SK-N-SH (cell line): ENCODE measurements around the gene MTRF1. TPM values are rescaled to one million over a fixed set of nuclear protein-coding genes. Genes with fewer than 3 reads are reported as not detected.

Experiments
- CTCF ChIA-PET: fragments of 300-600, 350-600 bp; formaldehyde crosslinking; extraction: SDS; loops from one replicate; lab custom pipeline; 2021; lab: Yijun Ruan, JAX
- POLR2A ChIA-PET: fragments of 350-600 bp; sonication (Branson Sonifier 250); formaldehyde crosslinking; extraction: SDS; loops from one replicate; lab custom pipeline; 2020; ENCODE audit warnings: antibody characterized with exemption, inconsistent platforms; lab: Yijun Ruan, JAX
- DNase-seq: peaks from one replicate; pipeline ENCODE4 v3.0.0; 2012
- H2AFZ ChIP-seq: fragments of 200-600 bp; sonication (generic); 2 replicates; pipeline ENCODE4 v1.8.1; 2016; ENCODE audit warnings: antibody characterized with exemption, mild to moderate bottlenecking, low read depth
- H3F3A ChIP-seq: fragments of 200-600 bp; sonication (generic); replicated peaks from 2 replicates; pipeline ENCODE3; 2016; ENCODE audit warnings: antibody characterized with exemption, mild to moderate bottlenecking; ENCODE audit not compliant: insufficient read depth
- H3K27ac ChIP-seq, 2 experiments: fragments of 200-500 bp in 1 of 2; fragments of 200-600 bp in 1 of 2; sonication (Bioruptor generic) in 1 of 2; sonication (generic), shearing (Covaris generic) in 1 of 2; 2 replicates each; pipeline versions ENCODE4 v1.5.1 to v1.6.1; 2014 to 2016; ENCODE audit warnings: low read depth in 2 of 2, inconsistent platforms in 1 of 2, low read length in 1 of 2, mild to moderate bottlenecking in 1 of 2, mixed read lengths in 1 of 2
- H3K27me3 ChIP-seq: fragments of 200-600 bp; sonication (generic), shearing (Covaris generic); 2 replicates; pipeline ENCODE4 v1.6.1; 2016; ENCODE audit warnings: mixed run types; ENCODE audit not compliant: insufficient read depth
- H3K36me3 ChIP-seq, 2 experiments: fragments of 200-500 bp in 1 of 2; fragments of 200-600 bp in 1 of 2; sonication (Bioruptor generic) in 1 of 2; sonication (generic) in 1 of 2; replicated peaks in 1 of 2; 2 replicates each; pipeline versions ENCODE3 to v1.5.1; 2014 to 2016; ENCODE audit warnings: low read length in 1 of 2, mild to moderate bottlenecking in 1 of 2; ENCODE audit not compliant: insufficient read depth in 2 of 2, control insufficient read depth in 1 of 2
- H3K4me1 ChIP-seq, 2 experiments: fragments of 200-500 bp in 1 of 2; fragments of 200-600 bp in 1 of 2; sonication (Bioruptor generic) in 1 of 2; sonication (generic), shearing (Covaris generic) in 1 of 2; 2 replicates each; pipeline versions ENCODE4 v1.5.1 to v1.6.1; 2014 to 2016; ENCODE audit warnings: low read depth in 1 of 2, low read length in 1 of 2, mixed run types in 1 of 2; ENCODE audit not compliant: insufficient read depth in 2 of 2, control insufficient read depth in 1 of 2
- H3K4me2 ChIP-seq: fragments of 200-600 bp; sonication (generic), shearing (Covaris generic); 2 replicates; pipeline ENCODE4 v1.6.1; 2017; ENCODE audit warnings: mixed run types
- H3K4me3 ChIP-seq, 2 experiments: fragments of 200-500 bp in 1 of 2; fragments of 200-600 bp in 1 of 2; sonication (Bioruptor generic) in 1 of 2; sonication (generic), shearing (Covaris generic) in 1 of 2; 2 replicates each; pipeline versions ENCODE4 v1.5.1 to v1.8.1; 2014 to 2016; ENCODE audit warnings: low read depth in 2 of 2, inconsistent platforms in 1 of 2, low read length in 1 of 2, mild to moderate bottlenecking in 1 of 2, mixed read lengths in 1 of 2, moderate library complexity in 1 of 2
- H3K79me2 ChIP-seq: fragments of 200-600 bp; sonication (generic); 2 replicates; pipeline ENCODE4 v1.8.1; 2017; ENCODE audit warnings: mild to moderate bottlenecking; ENCODE audit not compliant: insufficient read depth
- H3K9ac ChIP-seq: fragments of 200-600 bp; sonication (generic); 2 replicates; pipeline ENCODE4 v1.6.1; 2017; ENCODE audit warnings: mixed run types
- H3K9me2 ChIP-seq: fragments of 200-600 bp; sonication (generic); 2 replicates; pipeline ENCODE4 v1.6.1; 2017; ENCODE audit warnings: mixed run types
- H3K9me3 ChIP-seq: fragments of 200-600 bp; sonication (generic); 2 replicates; pipeline ENCODE4 v1.6.1; 2017; ENCODE audit warnings: mixed run types, mild to moderate bottlenecking, moderate library complexity
- H4K20me1 ChIP-seq: fragments of 200-600 bp; sonication (generic); 2 replicates; pipeline ENCODE4 v1.6.1; 2017; ENCODE audit warnings: mild to moderate bottlenecking, mixed run types; ENCODE audit not compliant: insufficient read depth
- EZH2phosphoT487 ChIP-seq: fragments of 200-600 bp; sonication (generic); IDR thresholded peaks from 2 replicates; pipeline ENCODE4 v1.6.1; 2017; ENCODE audit warnings: low read depth, mixed run types, mild to moderate bottlenecking, antibody characterized with exemption, moderate library complexity, borderline replicate concordance
- FOXJ3 ChIP-seq: sonication (generic); formaldehyde crosslinking; IDR thresholded peaks from 2 replicates; pipeline ENCODE4 v1.5.1; 2020; ENCODE audit warnings: mild to moderate bottlenecking, missing genetic modification reagents
- GABPA ChIP-seq: IDR thresholded peaks from 2 replicates; pipeline ENCODE4 v1.4.0; 2012; ENCODE audit warnings: low read depth, mild to moderate bottlenecking
- GATA2 ChIP-seq: sonication (generic); formaldehyde crosslinking; IDR thresholded peaks from 2 replicates; pipeline ENCODE4 v1.5.0; 2020; ENCODE audit warnings: mild to moderate bottlenecking, missing genetic modification reagents
- JUND ChIP-seq: IDR thresholded peaks from 2 replicates; pipeline ENCODE4 v1.4.0; 2012
- NFIC ChIP-seq: IDR thresholded peaks from 2 replicates; pipeline ENCODE4 v1.4.0; 2012; ENCODE audit warnings: borderline replicate concordance
- NRF1 ChIP-seq: IDR thresholded peaks from 2 replicates; pipeline ENCODE4 v1.6.1; 2012; ENCODE audit warnings: low read depth, mild to moderate bottlenecking, low read length
- RFX5 ChIP-seq: IDR thresholded peaks from 2 replicates; pipeline ENCODE4 v1.6.1; 2012; ENCODE audit warnings: mild to moderate bottlenecking, improper control_type of control experiment, low read length
- RXRA ChIP-seq: IDR thresholded peaks from 2 replicates; pipeline ENCODE4 v1.4.0; 2012; ENCODE audit warnings: low read depth, mild to moderate bottlenecking, borderline replicate concordance
- SIN3A ChIP-seq: IDR thresholded peaks from 2 replicates; pipeline ENCODE4 v1.6.1; 2012; ENCODE audit warnings: low read depth, mild to moderate bottlenecking, low read length, moderate library complexity, borderline replicate concordance
- TCF12 ChIP-seq: IDR thresholded peaks from 2 replicates; pipeline ENCODE4 v1.4.0; 2012
- USF1 ChIP-seq: IDR thresholded peaks from 2 replicates; pipeline ENCODE4 v1.4.0; 2012; ENCODE audit warnings: low read depth, borderline replicate concordance
- whole genome bisulfite sequencing: methylation state at CpG from one replicate; pipeline ENCODE4 v1.1.6; 2017; ENCODE audit warnings: low lambda C conversion rate; 5-methylcytosine and 5-hydroxymethylcytosine counted together
- polyA plus RNA-seq, 3 experiments: library from polyadenylated mRNA; depleted of rRNA; stranded (reverse); fragments of >200 nt; gene quantifications; 2 replicates each; pipeline ENCODE4 v1.2.3, GENCODE V29; 2012
- TF ChIP-seq, protein P1 (sequence below): fragments of 150-350 bp; IDR thresholded peaks from 2 replicates; pipeline ENCODE4 v1.6.1; 2017; ENCODE audit warnings: antibody characterized with exemption, low read length, low read depth, borderline replicate concordance
- TF ChIP-seq, protein P2 (sequence below): IDR thresholded peaks from 2 replicates; pipeline ENCODE4; 2012
- TF ChIP-seq, protein P3 (sequence below): fragments of 150-350 bp; IDR thresholded peaks from 2 replicates; pipeline ENCODE4 v1.6.1; 2016; ENCODE audit warnings: mild to moderate bottlenecking, low read depth, low read length

The MTRF1 gene
- polyA plus RNA-seq, 1 of the 3 experiments (the other 2 are of a cell fraction) = 9.2 TPM

GRCh38 chr13:41200126-41200525, 63.2 kb downstream of the MTRF1 start:
- WGBS = 80% methylated on average over 4 of the region's 4 CpGs
- Histone ChIP-seq H4K20me1 (no peaks in the 10 kb centered on the region), H3K79me2 (no peaks in the 10 kb centered on the region), H3K27ac (no peak overlapping the region), H3K4me1 (no peaks in the 10 kb centered on the region), H3K36me3 (no peaks in the 10 kb centered on the region), H3F3A (no peaks in the 10 kb centered on the region), H3K4me3 (no peak overlapping the region), H3K9ac (no peak overlapping the region), H3K4me2 (no peak overlapping the region), H2AFZ (no peak overlapping the region), H3K9me3 (no peaks in the 10 kb centered on the region), H3K27me3 (no peaks in the 10 kb centered on the region), H3K9me2 (no peaks in the 10 kb centered on the region)
- no peak for DNase-seq
- ChIA-PET CTCF (interaction anchor here (1.1 kb wide), 1 partner anchor 13 kb away, joined by 3 read pairs; no protein-coding TSS in a partner anchor), POLR2A (no interaction called here)
- TF ChIP-seq GABPA (no peak), NRF1 (no peak), NFIC (no peak), FOXJ3 (CRISPR knock-in tag) (no peak), USF1 (no peak), SIN3A (no peak), RFX5 (no peak), EZH2phosphoT487 (no peak), RXRA (no peak)
- TF ChIP-seq, protein P1, sequence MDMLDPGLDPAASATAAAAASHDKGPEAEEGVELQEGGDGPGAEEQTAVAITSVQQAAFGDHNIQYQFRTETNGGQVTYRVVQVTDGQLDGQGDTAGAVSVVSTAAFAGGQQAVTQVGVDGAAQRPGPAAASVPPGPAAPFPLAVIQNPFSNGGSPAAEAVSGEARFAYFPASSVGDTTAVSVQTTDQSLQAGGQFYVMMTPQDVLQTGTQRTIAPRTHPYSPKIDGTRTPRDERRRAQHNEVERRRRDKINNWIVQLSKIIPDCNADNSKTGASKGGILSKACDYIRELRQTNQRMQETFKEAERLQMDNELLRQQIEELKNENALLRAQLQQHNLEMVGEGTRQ = no peak
- TF ChIP-seq, protein P2, sequence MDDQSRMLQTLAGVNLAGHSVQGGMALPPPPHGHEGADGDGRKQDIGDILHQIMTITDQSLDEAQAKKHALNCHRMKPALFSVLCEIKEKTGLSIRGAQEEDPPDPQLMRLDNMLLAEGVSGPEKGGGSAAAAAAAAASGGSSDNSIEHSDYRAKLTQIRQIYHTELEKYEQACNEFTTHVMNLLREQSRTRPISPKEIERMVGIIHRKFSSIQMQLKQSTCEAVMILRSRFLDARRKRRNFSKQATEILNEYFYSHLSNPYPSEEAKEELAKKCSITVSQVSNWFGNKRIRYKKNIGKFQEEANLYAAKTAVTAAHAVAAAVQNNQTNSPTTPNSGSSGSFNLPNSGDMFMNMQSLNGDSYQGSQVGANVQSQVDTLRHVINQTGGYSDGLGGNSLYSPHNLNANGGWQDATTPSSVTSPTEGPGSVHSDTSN = no peak

DNA sequence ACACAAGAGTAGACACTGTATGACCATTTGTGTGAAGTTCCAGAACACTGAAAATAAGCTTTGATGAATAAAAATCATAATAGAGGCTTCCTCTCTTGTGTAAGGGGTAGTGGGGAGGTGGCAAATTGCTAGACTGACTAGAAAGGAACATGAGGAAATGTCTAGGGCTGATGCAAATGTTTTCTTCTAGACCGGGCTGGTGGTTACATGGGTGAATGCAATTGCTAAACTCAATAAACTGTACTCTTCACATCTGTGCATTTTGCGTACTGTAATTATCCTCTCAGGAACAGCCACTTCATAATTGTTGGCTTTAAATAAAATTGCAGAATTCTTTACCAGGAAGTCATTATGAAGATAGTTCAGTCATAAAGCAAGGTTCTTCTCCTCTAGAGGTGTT, 63.9 kb downstream of the MTRF1 start:
- no peaks in the 10 kb centered on the region for H3K9me3 ChIP-seq
- no peak overlapping the region for H3K27ac ChIP-seq
- no peak overlapping the region for H3K4me3 ChIP-seq
- TF ChIP-seq GATA2 (CRISPR knock-in tag) (no peak), NFIC (no peak), JUND (no peak), NRF1 (no peak), TCF12 (no peak), SIN3A (no peak)
- TF ChIP-seq, protein P3, sequence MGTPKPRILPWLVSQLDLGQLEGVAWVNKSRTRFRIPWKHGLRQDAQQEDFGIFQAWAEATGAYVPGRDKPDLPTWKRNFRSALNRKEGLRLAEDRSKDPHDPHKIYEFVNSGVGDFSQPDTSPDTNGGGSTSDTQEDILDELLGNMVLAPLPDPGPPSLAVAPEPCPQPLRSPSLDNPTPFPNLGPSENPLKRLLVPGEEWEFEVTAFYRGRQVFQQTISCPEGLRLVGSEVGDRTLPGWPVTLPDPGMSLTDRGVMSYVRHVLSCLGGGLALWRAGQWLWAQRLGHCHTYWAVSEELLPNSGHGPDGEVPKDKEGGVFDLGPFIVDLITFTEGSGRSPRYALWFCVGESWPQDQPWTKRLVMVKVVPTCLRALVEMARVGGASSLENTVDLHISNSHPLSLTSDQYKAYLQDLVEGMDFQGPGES = no peak
- TF ChIP-seq, all 33 proteins: peak for 0
- Histone ChIP-seq H2AFZ (no peak overlapping the region), H3K27me3 (no peaks in the 10 kb centered on the region), H3K9me2 (no peaks in the 10 kb centered on the region), H3K4me2 (no peak overlapping the region), H3K9ac (no peak overlapping the region), H3K36me3 (no peaks in the 10 kb centered on the region), H3F3A (no peaks in the 10 kb centered on the region), H3K4me1 (no peaks in the 10 kb centered on the region), H4K20me1 (no peaks in the 10 kb centered on the region), H3K79me2 (no peaks in the 10 kb centered on the region)
- CTCF ChIA-PET = no interaction called here
- no peak for DNase-seq
- POLR2A ChIA-PET = no interaction called here
- WGBS = 98% methylated on average over 2 of the region's 2 CpGs
